Muscle layer of duodenum (tissue), 2 donors: ENCODE data around the gene SNTG2.

Experiments used
- H3K27ac ChIP-seq: one replicate; pipeline ENCODE4 v1.7.0; 2013; ENCODE audit warnings: mild to moderate bottlenecking, low read length
- H3K27me3 ChIP-seq: one replicate; pipeline ENCODE4 v1.7.0; 2013; ENCODE audit warnings: low read depth, mild to moderate bottlenecking, control low read depth, low read length
- H3K36me3 ChIP-seq, 2 donors: one replicate each; pipeline ENCODE4 v1.7.0; 2013; ENCODE audit warnings: low read length in 2 of 2, control low read depth in 1 of 2, mild to moderate bottlenecking in 1 of 2; ENCODE audit not compliant: insufficient read depth in 2 of 2, control insufficient read depth in 1 of 2
- H3K4me1 ChIP-seq, 2 donors: one replicate each; pipeline ENCODE4 v1.7.0; 2013; ENCODE audit warnings: low read length in 2 of 2, mild to moderate bottlenecking in 2 of 2, control low read depth in 1 of 2, moderate library complexity in 1 of 2; ENCODE audit not compliant: insufficient read depth in 2 of 2, control insufficient read depth in 1 of 2
- H3K4me3 ChIP-seq, 2 donors: one replicate each; pipeline ENCODE4 v1.7.0; 2013; ENCODE audit warnings: low read length in 2 of 2, low read depth in 1 of 2, mild to moderate bottlenecking in 1 of 2
- H3K9me3 ChIP-seq, 2 donors: one replicate each; pipeline ENCODE4 v1.7.0; 2013; ENCODE audit warnings: low read length in 2 of 2, control low read depth in 1 of 2, mild to moderate bottlenecking in 1 of 2; ENCODE audit not compliant: control insufficient read depth in 1 of 2
- donor health status: healthy.

The SNTG2 gene

GRCh38 chr2:1037066-1037465, 86.4 kb downstream of the SNTG2 start:
- Histone ChIP-seq H3K9me3 (no peaks in the 10 kb centered on the region), H3K27me3 (no peaks in the 10 kb centered on the region), H3K4me3 (no peak overlapping the region), H3K27ac (no peak overlapping the region), H3K36me3 (no peaks in the 10 kb centered on the region), H3K4me1 (no peaks in the 10 kb centered on the region)

DNA sequence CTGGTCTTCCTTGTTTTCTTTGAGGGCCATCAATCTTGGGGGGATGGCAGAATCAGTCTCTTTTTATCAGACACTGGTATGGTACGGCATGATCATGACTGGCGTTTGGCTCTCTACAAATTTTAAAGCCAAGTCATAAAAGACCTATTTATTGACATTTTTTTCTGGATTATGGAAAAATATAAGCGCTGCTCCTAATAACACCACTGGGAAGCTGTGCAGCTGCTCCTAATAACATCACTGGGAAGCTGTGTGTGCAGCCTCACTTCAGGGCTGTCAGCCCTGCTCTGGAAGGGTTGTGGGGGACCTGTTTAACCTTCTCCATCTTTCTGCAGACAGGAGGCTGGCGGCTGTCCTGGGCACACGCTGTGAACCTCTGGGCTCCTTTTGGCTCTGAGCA, 88.9 kb downstream of the SNTG2 start:
- no peak overlapping the region for H3K4me3 ChIP-seq
- H3K27me3 ChIP-seq, result no peaks in the 10 kb centered on the region
- no peaks in the 10 kb centered on the region for H3K36me3 ChIP-seq

DNA sequence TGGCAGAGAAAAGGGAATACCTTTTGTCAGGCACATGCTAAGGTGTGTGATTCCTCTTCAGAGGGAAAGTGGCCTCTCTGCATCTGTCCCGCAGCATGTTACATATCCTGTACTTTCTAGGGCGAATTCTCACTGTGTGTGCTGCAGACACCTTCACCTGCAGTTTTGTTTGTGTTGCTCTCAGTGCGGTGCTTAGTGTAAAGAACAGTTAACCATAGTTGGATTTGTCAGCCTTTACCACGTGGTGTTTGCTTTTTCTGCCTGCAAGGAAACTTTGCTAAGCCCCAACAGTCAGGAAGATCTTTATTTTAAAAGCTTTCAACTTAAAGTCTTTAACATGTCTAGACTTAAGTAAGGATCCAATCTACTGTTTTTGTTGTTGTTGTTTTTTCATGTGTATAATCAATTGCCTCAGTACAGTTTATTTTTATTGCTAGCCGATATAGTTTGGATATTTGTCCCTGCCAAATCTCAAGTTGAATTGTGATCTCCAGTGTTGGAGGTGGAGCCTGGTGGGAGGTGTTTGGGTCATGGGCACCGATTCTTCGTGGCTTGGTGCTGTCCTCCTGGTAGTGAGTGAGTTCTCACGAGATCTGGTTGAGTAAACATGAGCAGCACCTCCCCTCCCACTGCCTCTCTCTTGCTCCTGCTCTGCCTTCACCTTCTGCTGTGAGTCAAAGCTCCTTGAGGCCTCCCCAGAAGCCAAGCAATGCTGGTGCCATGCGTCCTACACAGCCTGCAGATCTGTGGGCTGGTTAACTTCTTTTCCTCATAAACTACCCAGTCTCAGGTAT, 90.6 kb downstream of the SNTG2 start:
- Histone ChIP-seq H3K9me3 (peaks cover 0 to under 1% of the 10 kb centered on the region in 2 donors), H3K36me3 (no peaks in the 10 kb centered on the region), H3K4me1 (no peaks in the 10 kb centered on the region), H3K27ac (no peak overlapping the region), H3K4me3 (no peak overlapping the region), H3K27me3 (no peaks in the 10 kb centered on the region)

More for the DNA sequence above, 88.9 kb downstream of the SNTG2 start:
- Histone ChIP-seq H3K27ac (no peak overlapping the region), H3K4me1 (no peaks in the 10 kb centered on the region), H3K9me3 (no peaks in the 10 kb centered on the region)

GRCh38 chr2:1045109-1045508, 94.5 kb downstream of the SNTG2 start:
- Histone ChIP-seq H3K4me3 (no peak overlapping the region), H3K27ac (no peak overlapping the region), H3K27me3 (no peaks in the 10 kb centered on the region), H3K9me3 (peaks cover 4 to 7% of the 10 kb centered on the region in 2 donors), H3K36me3 (no peaks in the 10 kb centered on the region), H3K4me1 (no peaks in the 10 kb centered on the region)

DNA sequence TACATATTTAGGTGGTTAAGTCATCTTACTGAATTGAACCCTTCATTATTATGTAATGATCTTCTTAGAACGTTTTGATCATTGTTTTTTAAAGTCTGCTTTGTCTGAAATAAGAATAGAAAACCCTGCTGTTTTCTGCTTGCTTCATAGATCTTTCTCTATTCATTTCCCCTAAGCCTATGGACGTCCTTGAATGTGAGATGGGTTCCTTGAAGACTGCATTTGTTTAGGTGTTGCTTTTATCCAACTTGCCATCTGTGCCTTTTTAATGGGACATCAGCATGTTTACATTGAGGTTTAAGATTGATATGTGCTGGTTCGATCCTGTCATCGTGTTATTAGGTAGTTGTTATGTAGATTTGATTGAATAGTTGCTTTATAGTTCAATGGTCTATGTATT, 95.4 kb downstream of the SNTG2 start:
- Histone ChIP-seq H3K27ac (no peak overlapping the region), H3K9me3 (peaks cover 4 to 7% of the 10 kb centered on the region in 2 donors), H3K27me3 (no peaks in the 10 kb centered on the region), H3K4me1 (no peaks in the 10 kb centered on the region), H3K36me3 (no peaks in the 10 kb centered on the region), H3K4me3 (no peak overlapping the region)

DNA sequence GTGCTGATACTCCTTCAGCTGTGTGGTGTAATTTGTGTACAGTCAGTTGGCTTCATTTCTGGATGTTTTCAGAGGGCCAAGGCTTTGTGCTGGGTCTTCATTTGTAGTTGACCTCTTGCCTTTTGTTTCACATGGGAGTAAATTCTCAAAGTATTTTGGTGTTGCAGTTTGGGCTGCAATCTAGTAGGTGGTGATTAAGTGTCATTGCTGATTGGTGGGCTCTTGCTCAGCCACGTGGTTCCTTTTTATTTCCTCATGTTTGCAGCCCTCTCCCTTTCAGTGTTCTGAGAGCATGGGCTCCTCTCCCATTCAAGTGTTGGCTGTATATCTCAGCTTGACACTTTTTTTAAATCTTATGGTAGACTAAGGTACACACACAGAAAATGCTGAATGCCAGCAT, 96.8 kb downstream of the SNTG2 start:
- no peaks in the 10 kb centered on the region for H3K36me3 ChIP-seq
- no peaks in the 10 kb centered on the region for H3K4me1 ChIP-seq
- no peak overlapping the region for H3K27ac ChIP-seq
- no peaks in the 10 kb centered on the region for H3K27me3 ChIP-seq
- H3K4me3 ChIP-seq, result no peak overlapping the region
- H3K9me3 ChIP-seq, result peaks cover 4 to 7% of the 10 kb centered on the region in 2 donors

DNA sequence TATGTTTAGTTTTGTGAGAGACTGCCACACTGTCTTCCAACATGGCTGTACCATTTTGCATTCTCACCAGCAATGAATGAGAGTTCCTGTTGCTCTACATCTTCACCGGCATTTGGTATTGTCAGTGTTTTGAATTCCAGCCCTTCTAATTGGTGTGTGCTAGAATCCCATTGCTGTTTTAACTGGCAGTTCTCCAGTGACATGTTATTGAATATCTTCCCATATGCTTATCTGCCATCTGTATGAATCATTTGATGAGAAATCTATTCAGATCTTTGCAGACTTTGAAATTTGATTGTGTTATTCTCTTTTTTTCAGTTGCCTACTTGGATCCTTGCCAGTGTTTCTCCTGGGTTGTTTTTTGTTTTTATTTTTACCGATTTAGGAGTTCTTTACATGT, 99.0 kb downstream of the SNTG2 start:
- no peak overlapping the region for H3K4me3 ChIP-seq
- H3K9me3 ChIP-seq, result peaks cover 4 to 7% of the 10 kb centered on the region in 2 donors
- H3K27ac ChIP-seq, result no peak overlapping the region
- no peaks in the 10 kb centered on the region for H3K4me1 ChIP-seq
- H3K36me3 ChIP-seq, result no peaks in the 10 kb centered on the region
- H3K27me3 ChIP-seq, result no peaks in the 10 kb centered on the region

- H3K4me1 ChIP-seq, result no peaks in the 10 kb centered on the region
- H3K36me3 ChIP-seq, result no peaks in the 10 kb centered on the region
- no peak overlapping the region for H3K27ac ChIP-seq
- no peak overlapping the region for H3K4me3 ChIP-seq
- no peaks in the 10 kb centered on the region for H3K27me3 ChIP-seq
- peaks cover 4 to 7% of the 10 kb centered on the region in 2 donors for H3K9me3 ChIP-seq
Measured at GRCh38 chr2:1051075-1051474, 100.4 kb downstream of the SNTG2 start.

- Histone ChIP-seq H3K9me3 (peaks cover 3 to 4% of the 10 kb centered on the region in 2 donors), H3K4me3 (no peak overlapping the region), H3K4me1 (no peaks in the 10 kb centered on the region), H3K36me3 (no peaks in the 10 kb centered on the region), H3K27me3 (no peaks in the 10 kb centered on the region), H3K27ac (no peak overlapping the region)
Measured at GRCh38 chr2:1052771-1053191, 102.1 kb downstream of the SNTG2 start.

DNA sequence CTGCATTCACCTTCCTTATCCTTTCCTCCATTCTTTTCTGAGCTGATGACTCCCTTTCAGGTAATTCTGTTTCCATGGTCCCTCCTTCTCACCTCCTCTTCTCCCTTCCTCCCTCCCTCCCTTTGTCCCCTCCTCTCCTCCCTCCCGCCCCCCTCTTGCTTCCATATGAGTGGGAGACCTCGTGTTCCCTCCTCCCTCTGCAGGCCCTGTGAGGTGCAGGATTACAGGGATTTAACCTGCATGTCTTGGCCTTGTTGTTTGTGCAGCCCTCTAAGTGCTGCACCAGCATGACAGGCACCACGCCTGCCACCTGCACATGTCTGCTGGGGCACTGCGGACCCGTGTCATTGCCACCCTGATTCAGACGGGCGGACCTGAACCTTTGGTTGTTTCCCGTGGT, 103.1 kb downstream of the SNTG2 start:
- Histone ChIP-seq H3K9me3 (no peaks in the 10 kb centered on the region), H3K27me3 (no peaks in the 10 kb centered on the region), H3K27ac (no peak overlapping the region), H3K4me3 (no peak overlapping the region), H3K36me3 (no peaks in the 10 kb centered on the region), H3K4me1 (no peaks in the 10 kb centered on the region)

- Histone ChIP-seq H3K27ac (no peak overlapping the region), H3K9me3 (no peaks in the 10 kb centered on the region), H3K27me3 (no peaks in the 10 kb centered on the region), H3K4me3 (no peak overlapping the region), H3K36me3 (no peaks in the 10 kb centered on the region), H3K4me1 (no peaks in the 10 kb centered on the region)
Measured at GRCh38 chr2:1054399-1054798, 103.8 kb downstream of the SNTG2 start.
